NCI-H774 (cell line): ENCODE measurements around the gene CAPN12.

Experiments used
- DNase-seq: peaks from one replicate; lab custom pipeline; 2025; lab: John Stamatoyannopoulos, UW

The CAPN12 gene

GRCh38 chr19:38725469-38726283 is 18.6 kb downstream of the CAPN12 start:
- DNase-seq, result no peak

- no peak for DNase-seq
These were observed 20.1 kb downstream of the CAPN12 start for GRCh38 chr19:38723990-38724854.

DNA sequence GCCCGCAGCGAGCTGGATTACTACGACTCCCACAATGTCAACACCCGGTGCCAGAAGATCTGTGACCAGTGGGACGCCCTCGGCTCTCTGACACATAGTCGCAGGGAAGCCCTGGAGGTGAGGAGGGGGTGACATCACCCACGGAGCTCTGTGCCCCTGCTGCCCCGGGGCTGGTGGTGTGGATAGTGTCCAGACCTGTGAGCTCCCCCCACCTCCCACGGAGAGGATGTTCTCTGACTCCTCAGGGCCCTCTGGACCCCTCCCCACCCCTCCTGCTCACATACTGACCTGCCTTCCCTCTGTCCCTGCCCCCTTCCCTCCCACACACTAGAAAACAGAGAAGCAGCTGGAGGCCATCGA is 20.7 kb downstream of the CAPN12 start:
- DNase-seq, result no peak

DNA sequence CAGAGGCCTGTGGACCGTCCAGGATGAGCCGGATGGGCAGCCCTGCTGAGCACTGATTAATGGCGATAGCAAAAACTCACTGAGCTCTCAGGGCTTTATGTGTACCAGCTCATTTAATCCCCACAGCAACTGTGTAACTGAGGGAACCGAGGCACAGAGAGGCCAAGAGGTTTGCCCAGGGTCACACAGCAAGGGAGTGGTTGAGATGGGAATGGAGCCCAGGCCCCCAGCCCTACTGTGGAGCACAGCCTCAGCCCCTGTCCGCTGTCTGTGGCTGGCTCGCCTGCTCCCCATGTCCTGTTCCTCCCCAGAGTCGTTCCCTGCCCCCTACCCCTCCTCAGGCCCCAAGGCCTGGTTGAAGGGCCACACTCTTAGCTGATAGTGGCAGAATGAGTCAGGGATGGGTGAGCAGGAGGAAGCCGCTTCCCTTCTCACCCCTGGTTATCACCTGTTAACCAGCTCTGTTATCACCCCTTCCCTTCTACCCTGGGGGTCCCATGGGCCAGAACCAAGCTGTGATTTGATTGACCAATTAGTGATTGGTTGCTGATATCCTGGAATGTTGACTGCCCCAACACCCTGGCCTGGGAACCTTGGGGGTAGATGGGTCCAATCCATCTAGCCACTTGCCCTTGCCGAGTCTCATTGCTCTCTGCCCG is 21.2 kb downstream of the CAPN12 start:
- no peak for DNase-seq

GRCh38 chr19:38721979-38722773 is 22.1 kb downstream of the CAPN12 start:
- DNase-seq, result no peak

GRCh38 chr19:38721496-38721895 is 22.8 kb downstream of the CAPN12 start:
- no peak for DNase-seq

- no peak for DNase-seq
These were observed 23.6 kb downstream of the CAPN12 start for GRCh38 chr19:38720559-38721236.

- DNase-seq, result no peak
These were observed 24.3 kb downstream of the CAPN12 start for GRCh38 chr19:38719761-38720558.

- no peak for DNase-seq
These were observed 25.3 kb downstream of the CAPN12 start for GRCh38 chr19:38718747-38719543.

DNA sequence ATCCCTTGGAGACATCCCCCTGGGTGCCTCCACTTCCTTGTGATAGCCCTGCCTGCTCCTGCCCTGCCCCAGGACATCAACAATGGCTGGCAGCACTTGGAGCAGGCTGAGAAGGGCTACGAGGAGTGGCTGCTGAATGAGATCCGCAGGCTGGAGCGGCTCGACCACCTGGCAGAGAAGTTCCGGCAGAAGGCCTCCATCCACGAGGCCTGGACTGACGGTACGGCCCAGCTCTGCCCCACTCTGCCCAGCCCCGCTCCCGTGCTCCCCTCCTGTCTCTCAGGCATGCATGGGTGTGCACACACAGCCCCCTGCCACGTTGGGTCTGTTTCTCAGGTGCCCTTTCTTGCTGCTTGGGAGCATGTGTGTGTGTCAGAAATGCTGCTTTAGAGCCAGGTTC is 26.4 kb downstream of the CAPN12 start:
- no peak for DNase-seq

DNA sequence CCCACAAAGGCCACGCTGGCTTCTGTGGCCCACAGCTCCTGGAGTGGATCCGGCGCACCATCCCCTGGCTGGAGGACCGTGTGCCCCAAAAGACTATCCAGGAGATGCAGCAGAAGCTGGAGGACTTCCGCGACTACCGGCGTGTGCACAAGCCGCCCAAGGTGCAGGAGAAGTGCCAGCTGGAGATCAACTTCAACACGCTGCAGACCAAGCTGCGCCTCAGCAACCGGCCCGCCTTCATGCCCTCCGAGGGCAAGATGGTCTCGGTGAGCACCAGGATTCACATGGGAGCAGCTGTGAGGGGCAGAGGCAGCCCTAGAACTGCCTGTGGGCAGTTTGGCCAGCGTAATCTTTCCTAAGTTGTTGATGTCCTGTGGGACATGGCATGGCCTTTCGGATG is 27.2 kb downstream of the CAPN12 start:
- DNase-seq, result no peak

DNA sequence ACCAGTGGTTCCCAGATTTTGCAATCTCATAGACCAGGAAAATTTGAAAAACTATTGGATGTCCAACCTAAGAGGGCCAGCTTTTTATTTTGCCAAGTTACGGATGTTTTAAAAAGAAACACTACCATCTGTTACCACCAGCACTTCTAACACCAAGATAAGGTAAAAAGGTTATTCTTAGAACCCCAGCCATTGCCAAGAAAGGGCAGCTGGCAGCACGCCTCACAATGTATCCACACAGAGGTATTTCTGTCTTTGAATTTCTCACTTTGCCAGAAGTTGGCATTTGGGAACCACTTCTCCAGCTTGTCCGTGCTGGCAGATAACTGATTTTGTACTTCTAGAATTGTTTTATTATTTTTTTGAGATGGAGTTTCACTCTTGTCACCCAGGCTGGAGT is 28.7 kb downstream of the CAPN12 start:
- no peak for DNase-seq

DNA sequence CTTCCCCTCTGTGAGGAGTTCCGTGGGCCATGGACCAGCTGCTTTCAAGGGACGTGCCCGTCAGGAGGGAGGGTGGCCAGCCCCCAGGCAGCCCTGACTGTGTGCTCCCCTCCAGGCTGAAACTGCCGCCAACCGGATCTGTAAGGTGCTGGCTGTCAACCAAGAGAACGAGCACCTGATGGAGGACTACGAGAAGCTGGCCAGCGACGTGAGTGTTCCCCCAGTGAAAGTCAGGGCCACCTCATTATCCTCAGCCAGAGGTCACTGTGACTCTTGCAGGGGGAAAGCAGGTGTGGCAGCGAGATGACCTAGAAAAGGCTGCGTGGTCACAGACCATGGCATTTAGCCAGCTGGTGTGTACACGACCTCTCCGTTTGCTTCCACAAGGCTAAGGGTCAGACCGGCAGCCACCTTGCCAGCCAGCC is 29.9 kb downstream of the CAPN12 start:
- DNase-seq, result no peak

DNA sequence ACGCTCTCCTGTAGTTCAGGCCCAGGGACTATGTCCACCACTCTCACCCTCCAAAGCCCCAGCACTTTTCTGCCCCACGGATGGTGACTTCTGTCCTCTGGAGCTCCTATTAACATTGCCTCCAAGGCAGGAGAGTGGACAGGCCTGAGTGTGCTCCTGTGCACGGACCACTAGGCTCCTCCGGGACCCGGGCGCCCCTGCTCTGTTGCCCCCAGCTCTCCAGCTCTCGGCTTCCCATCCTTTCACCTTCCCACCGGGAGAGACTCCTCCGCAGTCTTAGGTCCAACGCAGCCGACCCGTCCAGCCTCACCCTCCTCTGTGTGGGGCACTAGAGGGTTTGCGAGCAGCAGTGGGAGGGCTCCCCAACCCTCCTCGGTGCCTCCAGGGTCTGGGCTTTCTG is 30.4 kb downstream of the CAPN12 start:
- no peak for DNase-seq

DNA sequence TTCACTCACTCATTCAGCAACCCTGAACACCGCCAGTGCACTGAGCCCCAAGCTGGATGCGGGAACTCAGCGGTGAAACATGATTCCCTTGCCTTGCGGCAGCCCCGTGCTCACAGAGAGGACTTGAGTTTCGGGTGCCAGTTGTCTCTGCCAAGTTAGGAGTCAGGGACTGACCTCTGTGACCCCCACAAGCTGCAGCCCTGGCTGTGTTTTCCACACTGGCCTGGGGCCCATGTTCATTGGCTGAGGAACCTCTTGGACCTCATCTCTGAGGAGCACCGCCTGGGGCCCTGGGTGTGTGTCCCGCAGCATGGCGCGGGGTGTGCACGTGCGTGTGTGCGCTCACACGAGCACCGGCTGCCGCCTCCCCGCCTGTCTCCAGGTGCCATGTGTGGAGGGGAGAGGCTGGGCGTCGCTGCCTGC is 31.0 kb downstream of the CAPN12 start:
- DNase-seq, result no peak

- DNase-seq, result no peak
These were observed 32.0 kb downstream of the CAPN12 start for GRCh38 chr19:38712161-38712748.

- no peak for DNase-seq
These were observed 32.5 kb downstream of the CAPN12 start for GRCh38 chr19:38711726-38712153.

DNA sequence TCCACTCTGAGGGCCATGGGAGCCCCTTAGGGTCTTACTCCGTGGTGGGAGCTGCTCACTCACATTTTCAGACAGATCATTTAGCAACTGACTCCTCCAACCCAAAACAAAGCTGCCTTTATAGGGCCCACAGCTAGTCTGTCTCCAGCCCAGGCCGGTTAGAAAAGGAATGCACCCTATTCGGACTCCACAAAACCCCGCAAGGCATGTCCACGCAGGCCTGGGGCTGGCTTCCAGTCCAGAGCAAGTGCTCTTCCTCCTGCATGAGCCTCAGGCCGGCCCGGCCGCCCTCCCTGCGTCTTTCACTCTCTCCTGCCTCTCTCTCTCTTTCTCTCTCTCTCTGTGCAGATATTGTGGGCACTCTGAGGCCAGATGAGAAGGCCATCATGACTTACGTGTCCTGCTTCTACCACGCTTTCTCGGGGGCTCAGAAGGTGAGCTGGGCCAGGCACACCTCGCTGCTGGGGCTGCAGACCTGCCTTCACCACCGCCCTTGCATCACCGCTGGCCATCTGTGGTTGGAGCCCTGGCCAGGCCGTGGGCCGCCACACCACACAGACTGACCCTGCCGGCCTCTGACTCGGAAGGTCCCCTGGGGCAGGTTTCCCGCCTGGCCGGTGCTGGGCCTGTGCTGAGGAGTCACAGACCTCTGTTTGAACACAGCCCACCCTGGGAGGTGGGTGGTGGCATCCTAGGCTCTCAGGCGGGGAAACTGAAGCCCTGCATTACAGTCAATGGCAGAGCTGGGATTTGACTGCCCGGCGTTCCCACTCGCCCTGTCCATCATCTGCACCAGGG is 33.1 kb downstream of the CAPN12 start:
- no peak for DNase-seq

- no peak for DNase-seq
These were observed 33.9 kb downstream of the CAPN12 start for GRCh38 chr19:38710416-38710702.
